Medulla oblongata (tissue), 1 donor: Measurements from ENCODE around the gene HOXC5.
"Not testable (repeated sequence)": the region's sequence is repeated elsewhere in the genome, so short reads cannot be mapped to it uniquely, and the experiment has no call there.

Experiments used
- DNase-seq: peaks from one replicate; pipeline ENCODE4 v3.0.0-alpha.2; 2015; ENCODE audit errors: extremely low spot score

Gene HOXC5

DNA sequence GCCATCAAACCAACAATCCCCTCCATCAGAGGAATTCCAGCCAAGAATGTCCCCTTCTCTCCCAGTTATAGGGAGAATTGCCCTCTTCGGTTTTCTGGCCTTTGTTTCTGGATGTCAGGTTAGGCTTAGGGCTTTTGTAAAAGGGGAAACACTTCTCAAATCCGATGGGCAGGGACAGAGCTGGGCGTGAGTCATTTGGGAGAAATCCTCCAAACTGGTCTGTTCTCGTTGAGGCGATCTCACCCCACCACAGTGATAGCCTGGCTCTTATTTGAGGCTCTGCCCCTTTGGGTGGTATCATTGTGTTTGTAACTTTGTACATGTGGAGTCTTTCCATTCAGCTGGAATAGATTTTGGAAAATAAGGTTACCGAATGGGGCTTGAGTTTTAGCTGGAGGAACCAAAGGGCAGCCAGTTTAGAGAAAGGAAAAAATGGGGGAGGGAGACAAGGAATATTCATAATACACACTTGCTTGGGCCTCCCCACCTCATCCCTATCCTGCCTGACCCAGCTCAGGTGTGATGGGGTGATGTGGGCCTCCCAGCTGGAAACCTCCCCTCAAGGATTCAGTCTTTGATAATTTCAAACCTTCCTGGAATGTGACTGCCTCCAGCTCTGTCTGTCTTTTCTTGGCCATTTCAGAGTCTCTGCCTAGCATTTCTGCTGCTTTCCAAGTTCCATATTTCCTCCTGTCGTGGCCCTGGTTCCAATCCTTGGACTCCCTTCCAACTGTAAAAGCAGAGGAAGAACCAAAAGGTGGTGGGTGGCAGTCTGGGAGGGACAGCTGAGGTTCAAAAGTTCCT, 28.3 kb downstream of the HOXC5 start:
- DNase-seq, result no peak

DNA sequence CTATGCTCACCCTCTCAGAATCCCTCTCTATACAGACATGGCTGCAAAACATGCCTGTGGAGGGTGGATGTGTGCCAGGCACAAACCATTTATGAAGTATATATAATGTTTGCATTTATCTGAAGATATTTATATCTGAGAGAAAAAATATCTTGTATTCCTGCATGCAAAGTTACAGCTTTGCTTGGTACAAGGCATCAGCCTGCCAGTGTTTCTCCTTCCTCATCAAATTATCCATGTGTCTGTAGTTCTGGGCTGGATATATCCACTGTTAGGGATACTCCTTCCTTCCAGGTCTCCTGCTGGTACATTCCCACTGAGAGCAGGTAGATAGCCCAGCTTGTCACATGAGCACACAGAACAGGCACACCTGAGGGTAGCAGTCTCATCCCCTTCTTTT, 32.8 kb downstream of the HOXC5 start:
- DNase-seq, result no peak

DNA sequence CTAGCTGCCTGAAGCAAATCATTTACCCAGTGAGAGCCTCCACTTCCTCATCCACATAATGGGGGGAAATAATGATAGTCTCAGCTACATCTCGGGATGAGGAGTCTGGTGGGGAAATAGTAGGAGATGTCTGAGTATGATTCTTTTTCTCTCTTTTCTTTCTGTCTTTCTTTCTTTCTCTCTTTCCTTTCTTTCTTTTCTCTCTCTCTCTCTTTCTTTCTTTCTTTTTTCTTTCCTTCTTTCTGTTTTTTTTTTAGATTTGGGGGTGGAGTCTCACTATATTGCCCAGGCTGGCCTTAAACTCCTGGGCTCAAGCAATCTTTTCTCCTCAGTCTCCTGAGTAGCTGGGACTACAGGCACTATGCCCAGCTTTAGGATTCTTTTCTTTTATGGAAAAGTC, 33.6 kb downstream of the HOXC5 start:
- no peak for DNase-seq

DNA sequence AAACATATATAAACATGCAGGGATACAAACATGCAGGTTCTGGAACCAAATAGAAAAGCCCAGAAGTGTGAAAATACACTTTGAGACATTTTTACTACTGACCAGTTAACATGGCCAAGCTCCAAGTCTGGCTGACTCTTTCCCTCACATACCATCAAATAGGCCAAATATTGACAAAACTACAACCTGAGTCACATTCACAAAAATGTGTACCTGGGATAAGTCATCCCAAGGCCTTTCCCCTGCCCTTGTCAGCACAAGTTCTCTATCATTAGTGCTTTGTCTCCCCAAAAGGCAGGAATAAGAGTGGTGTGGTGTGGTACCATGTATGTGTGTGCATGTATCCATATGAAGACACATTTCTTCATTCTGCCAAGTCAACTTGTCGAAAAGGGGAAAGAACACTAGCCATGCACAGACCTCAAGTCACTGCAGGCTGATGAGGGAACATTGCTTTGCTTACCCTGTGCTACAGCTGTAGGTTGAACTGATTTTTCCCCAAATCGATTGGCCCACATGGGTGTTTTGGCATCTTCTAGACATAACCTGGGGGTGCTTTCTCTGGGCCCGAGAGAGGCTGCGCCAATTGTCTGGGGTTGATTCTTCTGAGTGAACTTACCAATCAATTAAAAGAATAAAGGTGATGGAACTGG, 35.7 kb downstream of the HOXC5 start:
- no peak for DNase-seq

DNA sequence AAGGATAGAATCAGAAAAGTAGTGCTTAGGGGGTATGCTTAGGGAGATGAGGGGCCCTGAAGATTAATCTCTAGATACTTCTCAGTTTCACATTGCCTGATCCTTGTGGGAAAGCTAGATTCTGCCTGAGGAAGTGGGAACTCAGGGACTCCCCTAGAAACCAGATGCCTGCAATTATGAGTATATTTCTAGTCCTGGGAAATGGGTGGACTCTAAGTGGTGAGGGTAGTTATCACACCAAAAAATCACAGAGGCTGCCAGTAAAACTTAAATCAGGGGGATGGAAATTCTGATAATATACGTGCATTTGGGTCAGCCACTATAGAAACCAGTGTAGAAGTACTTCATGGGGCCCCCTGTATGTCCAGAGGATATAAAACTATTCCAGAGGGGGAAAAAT, 39.1 kb downstream of the HOXC5 start:
- DNase-seq, result no peak

DNA sequence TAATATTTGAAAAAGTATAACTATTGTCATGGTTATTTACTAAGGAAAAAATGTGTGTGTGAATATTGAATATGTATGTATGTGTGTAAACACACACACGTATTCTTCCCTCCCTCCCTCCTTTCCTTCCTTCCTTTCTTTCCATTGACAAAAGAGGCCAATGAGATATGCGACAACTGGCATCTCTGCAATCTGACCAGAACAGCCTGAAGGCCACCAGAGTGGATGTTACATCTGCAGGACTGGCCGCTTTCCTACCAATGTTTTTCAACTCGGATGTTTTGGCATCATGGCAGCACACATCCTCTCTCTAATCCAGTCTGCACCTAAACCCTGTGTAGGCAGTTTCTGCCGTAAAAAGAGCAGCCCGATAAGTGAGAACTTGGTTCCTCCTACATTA, 41.5 kb downstream of the HOXC5 start:
- DNase-seq, result no peak

DNA sequence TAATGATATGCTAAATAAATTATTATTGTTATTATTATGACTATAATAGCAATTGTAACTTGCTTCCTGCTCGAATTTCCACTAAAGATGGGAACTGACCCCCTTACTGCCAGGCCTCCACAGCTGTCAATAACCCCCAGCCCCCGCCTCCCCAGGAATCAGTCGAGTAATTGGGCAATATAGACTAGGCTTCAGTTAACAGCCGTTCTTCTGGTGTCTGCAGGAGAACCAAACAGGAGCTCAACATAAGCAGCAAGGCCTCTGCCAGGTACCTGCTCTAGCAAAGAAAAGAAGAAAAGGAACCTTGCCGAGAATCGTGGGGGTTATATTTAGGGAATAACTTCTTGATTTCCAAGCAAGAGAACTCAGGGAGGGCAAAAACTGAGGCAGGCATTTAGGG, 42.6 kb downstream of the HOXC5 start:
- DNase-seq, result no peak

DNA sequence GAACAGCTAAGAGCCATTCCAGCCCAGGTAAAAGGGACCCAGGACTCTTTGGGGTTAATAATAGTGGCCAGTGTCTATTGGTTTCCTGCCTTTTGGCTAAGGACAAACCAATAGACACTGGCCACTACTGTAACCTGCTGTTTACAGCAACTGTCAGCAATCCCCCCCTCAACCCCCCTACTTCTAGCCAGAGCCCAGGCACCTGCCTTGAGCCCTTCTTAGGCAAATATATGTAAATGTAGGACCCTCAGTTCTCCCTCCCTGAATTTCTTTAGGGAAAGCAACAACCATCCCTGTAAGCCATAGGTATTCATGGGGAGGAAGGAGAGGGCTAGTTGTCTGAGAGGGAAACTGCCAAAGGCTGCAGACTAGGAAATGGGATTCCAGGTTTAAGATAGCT, 43.1 kb downstream of the HOXC5 start:
- no peak for DNase-seq

DNA sequence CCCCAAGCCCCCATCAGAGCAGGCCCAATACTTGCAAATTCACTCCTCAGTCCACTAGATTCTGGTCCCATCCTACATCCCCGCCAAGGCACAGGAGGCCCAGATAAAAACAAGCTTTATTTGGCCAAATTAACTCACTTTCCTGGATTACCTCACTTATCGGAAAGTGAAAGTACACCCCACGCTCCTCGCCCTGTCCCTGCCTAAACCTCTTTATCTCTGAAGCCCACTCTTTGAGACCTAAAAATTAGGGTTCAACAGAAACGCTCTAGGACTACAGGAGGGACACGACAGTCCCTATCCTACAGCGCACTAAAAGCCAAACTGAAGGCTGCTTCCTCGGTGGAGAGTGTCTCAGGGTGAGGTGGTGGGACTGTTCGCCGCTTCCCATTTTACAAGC, 45.0 kb downstream of the HOXC5 start:
- peak; percentile 15 for DNase-seq

DNA sequence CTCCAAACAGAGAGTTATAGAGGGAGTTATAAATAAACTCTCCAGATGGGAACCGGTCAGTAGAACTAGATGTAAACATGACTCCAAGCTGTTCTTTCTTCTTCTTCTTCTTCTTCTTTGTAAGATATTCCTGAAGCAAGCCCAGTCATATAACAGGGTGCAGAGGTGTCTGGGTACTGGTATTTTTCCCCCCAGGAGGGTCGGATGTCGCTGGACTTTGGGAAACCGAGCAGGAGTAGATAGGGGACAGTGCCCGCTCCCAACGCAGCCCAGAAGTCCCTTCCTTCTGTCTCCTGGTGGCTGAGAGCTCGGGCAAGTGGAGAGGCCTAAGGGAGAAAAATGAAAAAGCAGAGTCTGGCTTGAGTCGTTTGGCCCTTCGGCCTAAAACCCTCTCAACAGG, 46.3 kb downstream of the HOXC5 start:
- not testable (repeated sequence) for DNase-seq

DNA sequence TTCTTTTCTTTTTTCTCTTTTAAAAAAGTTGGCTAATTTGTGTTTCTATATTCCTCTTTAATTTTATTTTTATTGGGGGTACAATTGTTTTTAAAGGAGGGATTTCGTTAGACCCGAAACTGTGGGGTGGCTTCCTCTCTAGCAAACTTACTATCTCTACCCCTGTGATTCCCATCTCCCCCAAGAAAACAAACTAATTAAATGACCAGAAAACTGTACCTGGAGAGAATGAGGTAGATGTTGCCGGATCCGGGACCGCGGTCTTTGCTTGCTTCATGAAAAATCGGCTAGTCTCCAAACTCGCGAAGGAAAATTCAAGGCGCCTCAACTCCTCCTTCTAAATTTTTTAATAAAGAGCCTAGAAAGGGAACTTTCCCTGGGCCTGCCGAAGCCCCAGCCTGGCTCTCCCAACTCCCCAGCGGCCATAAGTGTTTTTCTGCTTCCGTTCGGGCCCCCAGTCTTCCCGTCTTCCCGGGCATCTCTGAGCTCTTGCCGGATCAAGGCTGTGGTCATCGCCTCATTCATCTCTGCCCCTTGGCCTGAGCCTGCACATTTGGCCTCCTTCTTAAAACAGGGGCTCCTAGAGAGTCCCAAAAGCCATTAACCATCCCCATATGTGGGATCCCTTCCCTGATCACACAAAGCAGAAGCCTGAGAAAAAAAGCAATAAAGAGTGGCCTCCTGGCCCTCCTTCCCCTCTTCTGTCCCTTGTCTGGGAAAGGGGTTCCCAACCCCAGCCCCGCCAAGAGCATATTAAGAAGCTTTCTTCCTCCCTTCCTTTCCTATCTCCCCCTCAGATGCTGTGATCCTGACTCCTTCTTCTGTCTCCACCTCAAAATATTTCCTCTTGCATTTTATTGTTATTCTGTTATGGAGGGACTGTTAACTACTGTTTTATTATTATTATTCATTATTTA, 47.4 kb downstream of the HOXC5 start:
- DNase-seq, result not testable (repeated sequence)

DNA sequence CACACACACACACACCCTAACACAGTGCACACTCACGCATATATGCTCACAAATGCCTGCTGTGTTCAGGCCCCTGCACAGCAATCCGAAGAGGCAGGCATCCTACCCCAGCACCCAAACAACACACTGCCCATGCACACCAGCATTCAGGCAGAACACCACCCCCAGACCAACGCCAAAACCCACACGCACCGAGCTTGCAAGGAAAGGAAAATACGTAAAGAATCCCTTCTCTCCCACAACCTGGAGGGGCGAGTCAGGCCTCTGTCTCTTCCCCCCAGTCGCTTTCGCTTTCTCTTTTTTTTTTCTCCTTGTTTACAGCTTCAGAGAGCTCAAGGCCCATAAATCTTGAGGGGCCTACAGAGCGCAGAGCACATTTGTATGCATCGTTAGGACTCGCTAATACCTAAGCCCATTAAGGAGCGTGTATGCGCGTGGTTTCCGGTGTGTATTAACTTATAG, 48.2 kb downstream of the HOXC5 start:
- DNase-seq, result not testable (repeated sequence)

DNA sequence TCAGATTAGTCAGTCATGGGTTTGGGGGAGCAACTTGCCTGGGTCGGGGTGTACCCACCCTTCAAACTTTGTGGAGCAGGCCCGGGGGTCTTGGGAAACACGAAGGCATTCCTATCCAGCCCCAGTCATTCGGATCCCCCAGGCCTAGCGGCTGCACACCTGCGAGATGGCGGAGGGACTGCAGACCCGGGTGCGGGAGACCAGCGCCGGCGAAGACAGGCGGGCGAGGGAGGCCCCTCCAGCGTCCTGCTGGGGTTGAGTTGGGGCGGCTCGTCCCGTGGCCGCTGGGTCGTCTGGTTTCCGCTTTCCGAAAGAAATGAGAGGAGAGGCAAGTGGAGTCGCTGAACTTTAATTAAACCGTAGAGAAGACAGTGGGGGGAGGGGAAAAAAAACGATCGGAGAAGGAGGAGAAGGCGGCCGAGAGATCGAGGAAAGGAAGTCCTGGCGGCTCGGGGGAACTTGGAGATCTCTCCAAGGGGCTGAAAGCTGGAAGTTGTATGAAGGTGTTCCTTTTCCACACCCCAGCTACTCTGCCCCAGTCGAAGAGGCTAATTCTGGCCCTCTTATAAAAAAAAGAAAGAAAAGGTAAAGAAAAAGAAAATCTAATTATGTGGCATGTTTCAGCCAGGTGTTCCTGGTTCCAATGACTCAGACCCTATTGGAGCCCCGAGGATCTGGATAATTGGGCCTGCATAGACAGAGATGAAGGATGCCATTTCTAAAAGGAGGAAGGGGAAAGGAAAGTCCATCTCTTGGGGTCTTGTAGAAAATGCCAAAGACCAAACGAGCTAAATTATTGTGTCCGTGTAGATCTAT, 48.9 kb downstream of the HOXC5 start:
- peak; percentile 25 for DNase-seq

DNA sequence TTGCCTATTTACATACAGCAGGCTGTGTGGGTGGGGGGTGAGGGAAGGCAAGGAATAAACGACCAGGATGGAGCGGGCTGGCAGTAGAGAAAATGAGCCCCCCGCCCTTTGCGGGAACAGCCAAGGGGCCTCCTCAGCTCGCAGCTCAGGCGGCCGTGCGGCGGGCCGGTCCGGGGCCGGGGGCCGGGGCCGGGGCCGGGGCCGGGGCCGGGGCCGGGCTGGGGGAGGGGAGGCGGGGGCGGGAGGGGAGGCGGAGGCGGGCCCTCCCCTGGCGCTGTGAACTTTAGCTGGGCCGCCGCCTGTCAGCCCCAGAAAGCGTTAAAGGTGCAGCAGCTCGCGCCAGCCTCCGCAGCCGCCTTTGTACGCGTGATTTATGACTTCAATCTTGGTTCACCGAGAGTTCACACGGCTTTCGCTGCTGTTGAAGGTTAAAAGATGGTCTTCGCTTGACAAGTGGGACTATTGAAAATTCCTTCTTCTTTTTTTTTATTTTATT, 49.6 kb downstream of the HOXC5 start:
- DNase-seq, result peak; percentile 43
